Stimulated activated CD8-positive, alpha-beta memory T cell treated with anti-CD3 and anti-CD28 coated beads, Interleukin-12 subunit alpha, Interleukin-12 subunit beta, amount 100 ng/mL, for 24 hours (primary cell): ENCODE measurements around the gene PMEPA1.
"Not testable (repeated sequence)": the region's sequence is repeated elsewhere in the genome, so short reads cannot be mapped to it uniquely, and the experiment has no call there.

Experiments used
- DNase-seq: peaks from one replicate; pipeline ENCODE4 v3.0.0-alpha.2; 2020; ENCODE audit errors: extremely low read depth

Gene PMEPA1

DNA sequence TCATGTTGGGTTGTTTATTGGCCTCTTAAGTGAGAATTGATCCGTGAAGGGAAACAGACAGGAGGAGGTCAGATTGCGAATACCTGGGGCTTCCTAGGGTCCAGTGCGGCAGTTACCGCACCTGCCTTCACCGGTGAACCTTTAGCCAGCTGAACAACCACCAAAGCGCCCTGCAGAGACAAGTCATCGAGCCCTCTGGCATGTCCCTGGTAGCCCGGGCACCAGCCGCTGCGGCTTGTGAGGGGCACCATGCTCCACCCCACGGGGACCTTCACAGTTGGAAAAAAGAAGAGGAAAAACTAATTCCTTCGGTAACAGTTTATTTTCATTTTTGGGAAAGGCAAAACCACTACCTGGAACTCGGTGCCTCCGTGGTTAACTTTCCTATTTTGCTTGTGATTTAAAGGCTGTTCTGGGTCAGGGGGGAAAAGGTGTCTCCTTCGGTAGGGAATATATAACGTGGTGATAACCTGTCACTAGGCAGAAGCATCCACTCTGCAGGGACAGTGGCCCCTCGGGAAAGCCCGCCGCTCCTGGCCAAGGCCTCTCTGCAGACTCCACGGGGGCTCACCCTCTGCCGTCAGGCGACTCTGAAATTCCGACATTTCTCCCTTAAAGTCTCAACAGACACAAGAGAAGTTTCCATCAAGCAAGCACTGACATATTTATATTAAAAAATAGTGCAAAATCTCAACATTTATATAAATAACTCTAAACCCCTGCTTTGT, 58.9 kb downstream of the PMEPA1 start:
- no peak for DNase-seq

DNA sequence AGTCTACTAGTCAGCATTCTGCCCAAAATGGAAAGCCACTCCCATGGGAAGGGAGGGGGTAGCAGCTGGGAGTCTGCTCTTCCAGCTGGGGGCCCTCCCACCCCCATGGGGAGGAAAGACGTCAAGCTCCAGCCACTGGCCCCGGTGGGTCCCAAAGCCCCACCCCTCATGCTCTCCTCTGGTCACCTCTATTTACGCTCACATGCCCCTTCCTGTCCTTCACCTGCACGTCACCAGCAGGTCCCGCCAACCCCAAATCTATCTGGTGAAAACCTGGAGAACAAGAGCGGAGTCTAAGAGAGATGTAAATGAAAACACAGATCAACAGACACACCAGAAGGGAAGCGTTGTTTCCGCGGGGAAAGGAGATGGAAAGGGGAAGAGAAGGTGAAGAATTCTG, 59.5 kb downstream of the PMEPA1 start:
- no peak for DNase-seq

GRCh38 chr20:57649617-57650015, 60.2 kb downstream of the PMEPA1 start:
- DNase-seq: no peak

DNA sequence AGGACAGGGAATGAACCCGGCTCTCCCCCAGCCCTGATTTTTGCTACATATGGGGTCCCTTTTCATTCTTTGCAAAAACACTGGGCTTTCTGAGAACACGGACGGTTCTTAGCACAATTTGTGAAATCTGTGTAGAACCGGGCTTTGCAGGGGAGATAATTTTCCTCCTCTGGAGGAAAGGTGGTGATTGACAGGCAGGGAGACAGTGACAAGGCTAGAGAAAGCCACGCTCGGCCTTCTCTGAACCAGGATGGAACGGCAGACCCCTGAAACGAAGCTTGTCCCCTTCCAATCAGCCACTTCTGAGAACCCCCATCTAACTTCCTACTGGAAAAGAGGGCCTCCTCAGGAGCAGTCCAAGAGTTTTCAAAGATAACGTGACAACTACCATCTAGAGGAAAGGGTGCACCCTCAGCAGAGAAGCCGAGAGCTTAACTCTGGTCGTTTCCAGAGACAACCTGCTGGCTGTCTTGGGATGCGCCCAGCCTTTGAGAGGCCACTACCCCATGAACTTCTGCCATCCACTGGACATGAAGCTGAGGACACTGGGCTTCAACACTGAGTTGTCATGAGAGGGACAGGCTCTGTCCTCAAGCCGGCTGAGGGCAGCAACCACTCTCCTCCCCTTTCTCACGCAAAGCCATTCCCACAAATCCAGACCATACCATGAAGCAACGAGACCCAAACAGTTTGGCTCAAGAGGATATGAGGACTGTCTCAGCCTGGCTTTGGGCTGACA, 60.8 kb downstream of the PMEPA1 start:
- no peak for DNase-seq

DNA sequence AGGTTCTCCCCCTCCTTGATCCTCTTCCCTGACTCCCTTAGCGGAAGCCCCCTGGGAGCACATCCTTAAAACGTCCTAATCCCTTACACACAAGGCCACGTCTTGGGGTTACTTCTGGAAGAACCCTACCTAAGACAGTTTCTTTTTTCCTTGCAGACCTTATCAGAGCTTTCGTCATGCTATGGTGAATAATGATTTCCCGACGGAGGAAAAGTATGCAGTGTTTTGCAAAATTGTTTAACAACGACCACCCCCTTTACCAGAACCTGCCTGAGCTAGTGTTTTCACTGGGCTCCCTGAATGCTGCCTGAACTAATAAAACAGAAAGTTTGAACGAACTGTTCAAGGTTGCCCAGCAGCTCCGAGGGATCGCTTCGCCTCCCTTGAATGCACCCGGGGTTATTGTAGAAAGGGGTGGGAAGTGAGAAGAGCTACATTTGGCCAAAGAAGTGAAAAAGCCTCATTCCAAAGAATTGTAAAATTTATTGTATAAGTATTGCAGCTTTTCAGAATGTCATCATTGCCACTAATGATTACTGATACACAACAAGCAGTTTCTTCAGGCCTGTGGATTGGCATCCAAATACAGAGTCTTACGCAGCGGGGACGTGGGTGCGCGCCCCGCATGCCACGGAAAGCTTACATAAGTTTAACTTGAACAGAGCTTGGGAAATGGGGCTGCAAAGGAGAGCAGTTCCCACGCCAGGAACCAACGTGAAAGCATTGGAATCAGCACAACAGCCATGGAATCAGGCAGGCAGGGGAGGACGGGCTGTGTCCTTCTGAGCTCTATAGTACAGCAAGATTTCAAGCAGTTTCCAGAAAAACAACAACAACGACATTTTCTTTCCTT, 61.7 kb downstream of the PMEPA1 start:
- no peak for DNase-seq

DNA sequence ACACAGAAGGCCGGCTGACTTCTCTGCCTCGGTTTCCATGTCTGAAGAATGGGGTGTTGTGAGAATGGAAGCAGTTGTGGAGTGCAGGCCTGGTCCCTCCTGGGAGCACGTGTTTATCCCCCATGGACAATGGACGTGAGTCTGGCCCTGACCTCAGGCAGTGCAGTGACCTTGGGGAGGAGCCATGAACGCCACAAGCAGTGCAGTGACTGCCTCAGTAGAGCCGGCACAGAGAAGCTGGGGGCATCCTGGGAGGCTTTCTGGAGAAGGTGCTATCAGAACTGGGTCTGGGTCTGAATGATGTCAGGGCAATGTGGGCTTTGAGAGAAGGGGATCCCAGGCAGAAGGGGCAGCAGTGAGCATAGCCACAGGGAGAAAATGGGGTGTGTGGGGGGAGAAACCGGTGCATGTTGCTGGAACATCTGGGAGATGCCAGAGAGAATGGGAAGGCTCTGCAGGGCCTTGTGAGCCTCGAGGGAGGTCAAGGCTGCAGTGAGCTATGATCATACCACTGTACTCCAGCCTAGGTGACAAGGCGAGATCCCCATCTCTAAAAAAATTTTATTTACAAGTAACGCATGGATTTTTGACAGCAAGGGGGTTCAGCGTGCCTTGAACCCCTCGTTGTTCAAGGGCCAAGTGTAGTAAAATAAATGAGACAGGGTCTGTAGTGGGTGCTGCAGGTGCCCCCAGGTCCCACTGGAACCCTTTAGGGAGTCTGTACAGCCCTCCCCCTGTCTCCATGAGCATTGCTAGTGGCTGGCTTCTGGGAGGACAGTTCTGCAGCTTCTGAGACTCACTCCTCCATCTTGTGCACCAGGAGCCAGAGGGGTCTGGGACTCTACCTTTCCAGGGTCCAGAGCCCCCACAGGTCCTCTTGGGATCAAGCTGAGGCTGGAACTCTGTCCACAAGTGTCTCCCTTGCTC, 62.5 kb downstream of the PMEPA1 start:
- no peak for DNase-seq

GRCh38 chr20:57638895-57639236, 70.9 kb downstream of the PMEPA1 start:
- no peak for DNase-seq

DNA sequence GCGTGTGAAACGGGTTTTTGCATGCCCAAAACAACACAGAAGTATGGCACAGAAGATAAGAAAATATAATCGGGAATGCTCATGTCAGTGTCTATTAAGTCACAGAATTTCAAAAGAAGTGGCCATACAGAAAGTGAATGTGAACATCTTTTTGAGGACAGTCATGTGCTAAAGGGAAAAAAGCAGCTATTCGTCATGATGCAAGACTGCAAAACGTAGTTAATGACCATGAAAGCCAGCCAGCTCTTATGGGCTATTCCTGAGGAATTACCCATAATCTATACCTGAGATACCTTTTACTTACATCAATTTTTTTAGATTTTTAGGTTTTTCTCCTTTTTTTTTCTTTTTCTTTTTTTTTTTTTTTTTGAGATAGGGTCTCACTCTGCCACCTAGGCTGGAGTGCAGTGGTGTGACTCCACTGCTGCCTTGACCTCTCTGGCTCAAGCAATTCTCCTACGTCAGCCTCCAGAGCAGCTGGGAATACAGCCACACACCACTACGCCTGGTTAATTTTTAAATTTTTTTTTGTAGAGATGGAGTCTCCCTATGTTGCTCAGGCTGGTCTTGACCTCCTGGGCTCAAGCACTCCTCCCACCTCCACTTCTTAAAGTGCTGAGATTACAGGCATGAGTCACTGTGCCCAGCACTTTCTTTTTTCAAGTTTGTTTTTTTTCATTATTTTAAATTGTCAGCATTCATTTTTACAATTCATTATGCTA, 71.5 kb downstream of the PMEPA1 start:
- no peak for DNase-seq

DNA sequence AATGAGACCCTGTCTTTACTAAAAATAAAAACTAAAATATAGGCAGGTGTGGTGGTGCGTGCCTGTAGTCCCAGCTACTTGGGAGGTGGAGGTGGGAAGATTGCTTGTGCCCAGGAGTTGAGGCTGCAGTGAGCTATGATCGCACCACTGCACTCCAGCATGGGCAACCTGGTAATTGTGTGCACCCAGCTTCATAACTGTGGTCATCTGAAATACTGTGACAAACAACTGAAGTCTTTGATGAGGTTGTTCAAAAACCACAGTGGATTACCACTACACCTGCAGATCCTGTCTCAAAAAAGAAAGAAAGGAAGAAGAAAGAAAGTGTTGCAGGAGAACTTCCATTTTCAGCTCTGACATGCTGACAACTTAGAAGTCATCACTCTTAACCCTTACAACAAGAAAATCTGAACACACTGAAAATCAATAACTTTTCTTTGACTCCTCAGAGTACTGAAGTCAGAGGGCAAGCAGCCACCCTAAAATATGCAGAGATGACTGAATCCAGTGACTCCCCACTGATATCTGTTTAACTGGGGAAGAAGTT, 75.8 kb downstream of the PMEPA1 start:
- DNase-seq: no peak

GRCh38 chr20:57632286-57632685, 77.5 kb downstream of the PMEPA1 start:
- DNase-seq: no peak

- no peak for DNase-seq
Observed at GRCh38 chr20:57630061-57630460, 79.8 kb downstream of the PMEPA1 start.

DNA sequence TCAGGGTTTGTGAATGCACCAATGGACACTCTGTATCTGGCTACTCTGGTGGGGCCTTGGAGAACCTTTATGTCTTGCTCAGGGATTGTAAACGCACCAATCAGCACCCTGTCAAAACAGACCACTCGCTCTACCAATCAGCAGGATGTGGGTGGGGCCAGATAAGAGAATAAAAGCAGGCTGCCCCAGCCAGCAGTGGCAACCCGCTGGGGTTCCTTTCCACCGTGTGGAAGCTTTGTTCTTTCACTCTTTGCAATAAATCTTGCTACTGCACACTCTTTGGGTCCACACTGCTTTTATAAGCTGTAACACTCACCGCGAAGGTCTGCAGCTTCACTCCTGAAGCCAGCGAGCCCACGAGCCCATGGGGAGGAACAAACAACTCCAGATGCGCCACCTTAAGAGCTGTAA, 80.3 kb downstream of the PMEPA1 start:
- not testable (repeated sequence) for DNase-seq

GRCh38 chr20:57628962-57629308, 80.9 kb downstream of the PMEPA1 start:
- not testable (repeated sequence) for DNase-seq

DNA sequence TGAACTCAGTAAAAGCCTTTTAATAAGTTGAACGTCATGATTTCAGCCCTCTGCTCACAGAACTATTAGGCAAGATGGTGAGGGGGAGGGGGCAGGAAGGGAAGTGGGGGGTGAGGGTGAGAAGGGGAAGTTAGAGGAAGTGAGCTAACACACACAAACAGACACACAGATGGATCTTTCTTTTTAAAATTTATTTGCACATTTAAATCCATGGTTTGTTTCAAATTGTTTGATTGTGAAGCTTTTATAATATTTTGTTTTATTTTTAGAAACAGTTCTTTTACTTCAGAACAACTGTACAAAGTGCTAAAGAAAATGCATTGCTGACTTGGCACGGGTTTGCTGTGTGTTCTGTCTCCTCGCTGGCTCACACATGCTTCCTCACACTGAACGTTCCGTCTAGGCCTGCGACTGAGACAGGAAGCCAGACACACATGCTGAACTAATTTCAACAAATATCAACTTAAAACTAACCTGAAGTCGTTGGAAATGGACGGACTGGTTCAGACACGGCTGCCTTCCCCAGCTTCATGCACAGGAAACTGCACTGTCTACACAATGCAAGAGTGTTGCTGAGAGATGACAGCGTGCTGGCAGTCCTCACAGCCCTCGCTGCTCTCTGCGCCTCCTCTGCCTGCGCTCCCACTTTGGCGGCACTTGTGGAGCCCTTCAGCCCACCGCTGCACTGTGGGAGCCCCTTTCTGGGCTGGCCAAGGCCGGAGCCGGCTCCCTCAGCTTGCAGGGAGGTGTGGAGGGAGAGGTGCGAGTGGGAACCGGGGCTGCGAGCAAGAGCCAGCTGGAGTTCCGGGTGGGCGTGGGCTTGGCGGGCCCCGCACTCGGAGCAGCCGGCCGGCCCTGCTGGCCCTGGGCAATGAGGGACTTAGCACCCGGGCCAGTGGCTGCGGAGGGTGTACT, 81.5 kb downstream of the PMEPA1 start:
- DNase-seq: no peak

DNA sequence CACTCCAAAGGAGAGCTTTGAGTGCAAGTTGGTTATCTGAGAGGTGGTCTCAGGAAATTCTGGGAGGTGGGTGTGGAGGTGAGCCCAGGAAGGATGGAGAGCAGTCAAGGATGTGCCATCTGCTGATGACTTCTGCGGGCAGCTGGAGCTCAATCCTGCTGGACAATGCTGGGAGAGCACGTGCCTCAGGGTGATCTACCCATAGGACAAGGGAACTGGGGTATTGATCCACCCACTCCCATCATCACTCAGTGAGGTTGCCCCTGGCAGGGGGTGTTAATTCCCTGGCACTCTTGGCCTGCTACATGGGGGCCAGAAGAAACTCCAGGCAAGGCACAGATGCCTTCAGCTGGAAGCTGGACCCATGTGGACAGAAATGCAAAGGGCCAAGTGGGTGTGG, 82.5 kb downstream of the PMEPA1 start:
- DNase-seq: no peak

DNA sequence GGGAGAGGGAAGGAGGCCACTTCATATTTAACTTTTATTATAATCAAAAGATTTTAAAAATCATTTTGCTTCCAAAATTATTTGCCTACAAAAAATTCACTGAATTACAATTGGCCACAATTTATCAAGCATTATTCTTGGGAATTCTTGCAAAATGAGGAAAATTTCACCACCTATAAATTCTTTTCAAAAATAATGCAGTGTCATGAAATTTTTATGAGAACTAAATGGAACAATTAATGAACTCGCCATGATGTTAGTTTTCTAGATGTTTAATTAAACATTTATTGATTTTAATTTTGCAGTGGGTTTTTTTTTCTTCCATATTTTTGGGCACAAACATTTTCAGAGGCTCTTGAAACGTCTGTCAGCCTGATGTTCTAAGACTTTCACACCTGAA, 83.8 kb downstream of the PMEPA1 start:
- no peak for DNase-seq

- DNase-seq: no peak
Observed at GRCh38 chr20:57625181-57625958, 84.4 kb downstream of the PMEPA1 start.

DNA sequence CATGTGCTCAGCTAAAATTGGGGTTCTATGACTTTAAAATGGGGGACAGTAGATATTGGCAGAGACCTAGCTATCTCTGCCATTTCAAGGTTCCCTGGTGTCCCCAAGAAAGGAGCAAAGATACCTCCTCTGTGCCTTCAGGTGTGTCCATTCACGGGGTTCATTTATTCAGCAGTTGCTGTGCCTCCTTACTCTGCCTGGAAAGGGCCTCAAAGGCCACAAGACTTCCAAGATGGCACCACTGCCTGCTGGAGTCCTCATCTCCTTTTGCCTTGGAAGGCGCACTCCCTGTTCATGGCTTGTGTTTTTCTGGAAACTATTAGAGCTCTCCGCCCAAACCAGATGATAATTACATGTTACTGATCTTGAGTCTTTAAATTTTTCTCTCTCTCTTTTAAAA, 85.7 kb downstream of the PMEPA1 start:
- DNase-seq: no peak
